K562 (cell line): ENCODE data around the gene RPS19BP1. TPM values are rescaled to one million over a fixed set of nuclear protein-coding genes. Genes with fewer than 3 reads are reported as not detected.

Source experiments
- ASH1L ChIP-seq: fragments of 450-650 bp; IDR thresholded peaks from 2 replicates; pipeline ENCODE4 v1.6.1; 2018; ENCODE audit warnings: borderline replicate concordance, mild to moderate bottlenecking, low read depth; ENCODE audit not compliant: partially characterized antibody
- CBFA2T3 ChIP-seq: fragments of 450-650 bp; IDR thresholded peaks from 2 replicates; pipeline ENCODE4 v1.6.1; 2017
- ELF1 ChIP-seq: fragments of 200-800 bp; sonication (Bioruptor generic); IDR thresholded peaks from 2 replicates; pipeline ENCODE4 v1.6.1; 2016; ENCODE audit warnings: missing genetic modification characterization, missing compliant biosample characterization
- ELF2 ChIP-seq: fragments of 250-450 bp; sonication (Bioruptor Pico); IDR thresholded peaks from 2 replicates; pipeline ENCODE4 v1.5.0; 2021; ENCODE audit warnings: mild to moderate bottlenecking
- EP300 ChIP-seq: IDR thresholded peaks from 2 replicates; pipeline ENCODE4 v1.6.1; 2012; ENCODE audit warnings: low read length, improper control_type of control experiment
- GATAD2B ChIP-seq: fragments of 450-650 bp; IDR thresholded peaks from 2 replicates; pipeline ENCODE4 v1.6.1; 2017; ENCODE audit warnings: mild to moderate bottlenecking, borderline replicate concordance
- IRF9 ChIP-seq: fragments of 450-650 bp; IDR thresholded peaks from 2 replicates; pipeline ENCODE4 v1.6.1; 2016; ENCODE audit warnings: missing biosample characterization, missing genetic modification characterization
- LEF1 ChIP-seq: fragments of 450-650 bp; IDR thresholded peaks from 2 replicates; pipeline ENCODE4 v1.6.1; 2016; ENCODE audit warnings: mild to moderate bottlenecking
- SMARCA4 ChIP-seq: fragments of 450-650 bp; IDR thresholded peaks from 2 replicates; pipeline ENCODE4 v1.6.1; 2016
- TAL1 ChIP-seq: fragments of 450-650 bp; IDR thresholded peaks from 2 replicates; pipeline ENCODE4 v1.6.1; 2016; ENCODE audit warnings: mild to moderate bottlenecking
- U2AF2 ChIP-seq: fragments of 200-400 bp; formaldehyde crosslinking; optimal IDR thresholded peaks from 2 replicates; pipeline ENCODE3; 2017; ENCODE audit warnings: low read depth, mild to moderate bottlenecking, low read length
- ZBTB26 ChIP-seq: fragments of 450-650 bp; formaldehyde crosslinking; IDR thresholded peaks from 2 replicates; pipeline ENCODE4 v1.4.0; 2022; ENCODE audit warnings: missing genetic modification characterization
- ZBTB7A ChIP-seq: IDR thresholded peaks from 2 replicates; pipeline ENCODE4 v1.6.1; 2011; ENCODE audit warnings: low read depth, mild to moderate bottlenecking, low read length, moderate library complexity, borderline replicate concordance; ENCODE audit not compliant: control insufficient read depth
- ZNF583 ChIP-seq: fragments of 250-450 bp; sonication (Bioruptor Pico); IDR thresholded peaks from 2 replicates; pipeline ENCODE4 v1.4.0; 2020
- ZNF584 ChIP-seq: fragments of 200-800 bp; sonication (Bioruptor generic); IDR thresholded peaks from 2 replicates; pipeline ENCODE4 v1.6.1; 2016; ENCODE audit warnings: low read depth, mild to moderate bottlenecking, missing genetic modification characterization, missing compliant biosample characterization
- ZNF592 ChIP-seq: fragments of 450-650 bp; IDR thresholded peaks from 2 replicates; pipeline ENCODE4 v1.6.1; 2017; ENCODE audit warnings: antibody characterized with exemption, mild to moderate bottlenecking
- polyA plus RNA-seq, 8 experiments: library from polyadenylated mRNA; depleted of rRNA in 4 of 8; stranded (reverse) in 5 of 8; unstranded in 3 of 8; fragments of >200 nt; fragmentation: Nextera tagmentation in 2 of 8; fragmentation: Illumina TruSeq in 1 of 8; extraction: Ambion mirVana in 2 of 8; extraction: Trizol in 1 of 8; gene quantifications; 2 replicates each; pipeline versions ENCODE4 v1.2.1 to v1.2.3, GENCODE V29; 2011 to 2014; ENCODE audit warnings: inconsistent platforms in 1 of 8, missing spikeins in 1 of 8
- total RNA-seq, 7 experiments: library from RNA; depleted of rRNA in 6 of 7; stranded (reverse); fragments of >200 nt in 6 of 7; fragmentation: Illumina TruSeq in 2 of 7; extraction: Trizol in 2 of 7; gene quantifications; 2 replicates each; pipeline versions ENCODE4 v1.2.1 to v1.2.3, GENCODE V29; 2011 to 2021; ENCODE audit warnings: low replicate concordance in 1 of 7
- TF ChIP-seq, protein P1 (sequence below), 2 experiments: fragments of 450-650 bp; IDR thresholded peaks; 2 replicates each; pipeline ENCODE4 v1.6.1; 2016
- TF ChIP-seq, protein P2 (sequence below): IDR thresholded peaks from 2 replicates; pipeline ENCODE4 v1.6.1; 2011; ENCODE audit not compliant: insufficient read length; ENCODE audit errors: extremely low read depth
- TF ChIP-seq, protein P3 (sequence below): fragments of 200-800 bp; sonication (Bioruptor generic); IDR thresholded peaks from 2 replicates; pipeline ENCODE4 v1.6.1; 2017; ENCODE audit warnings: missing genetic modification characterization, missing compliant biosample characterization

Gene RPS19BP1
- total and polyA plus RNA-seq, 9 of the 15 experiments (the other 6 are each of a cell fraction or from before 2014, with no cell fraction given) = 3.0 to 223 (median 84.3) TPM

- TF ChIP-seq ZNF584 (CRISPR knock-in tag) (no peak), ZNF592 (peak; percentile 84; the same call in 1 of the 2 replicates), U2AF2 (no peak), CBFA2T3 (peak; percentile 59), TAL1 (no peak), LEF1 (peak; percentile 45; the same call in 1 of the 2 replicates), ZBTB7A (peak; percentile 74; the same call in 1 of the 2 replicates), EP300 (peak; percentile 53; the same call in 1 of the 2 replicates), ZBTB26 (CRISPR knock-in tag) (no peak), GATAD2B (0 out of 2 replicates have a peak, but pooled peaks have one; percentile 22), SMARCA4 (peak; percentile 44; the same call in 1 of the 2 replicates), IRF9 (tag) (no peak), ASH1L (no peak), ELF2 (CRISPR knock-in tag) (no peak), ELF1 (peak; percentile 35; the same call in 1 of the 2 replicates), ZNF583 (CRISPR knock-in tag) (no peak)
- TF ChIP-seq, protein P1, sequence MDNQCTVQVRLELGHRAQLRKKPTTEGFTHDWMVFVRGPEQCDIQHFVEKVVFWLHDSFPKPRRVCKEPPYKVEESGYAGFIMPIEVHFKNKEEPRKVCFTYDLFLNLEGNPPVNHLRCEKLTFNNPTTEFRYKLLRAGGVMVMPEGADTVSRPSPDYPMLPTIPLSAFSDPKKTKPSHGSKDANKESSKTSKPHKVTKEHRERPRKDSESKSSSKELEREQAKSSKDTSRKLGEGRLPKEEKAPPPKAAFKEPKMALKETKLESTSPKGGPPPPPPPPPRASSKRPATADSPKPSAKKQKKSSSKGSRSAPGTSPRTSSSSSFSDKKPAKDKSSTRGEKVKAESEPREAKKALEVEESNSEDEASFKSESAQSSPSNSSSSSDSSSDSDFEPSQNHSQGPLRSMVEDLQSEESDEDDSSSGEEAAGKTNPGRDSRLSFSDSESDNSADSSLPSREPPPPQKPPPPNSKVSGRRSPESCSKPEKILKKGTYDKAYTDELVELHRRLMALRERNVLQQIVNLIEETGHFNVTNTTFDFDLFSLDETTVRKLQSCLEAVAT (IDR thresholded peaks at IDR 0.05) = 0 out of 4 replicates have a peak, but pooled peaks of 1 of the 2 experiments have one; percentile 11
- TF ChIP-seq, protein P2, sequence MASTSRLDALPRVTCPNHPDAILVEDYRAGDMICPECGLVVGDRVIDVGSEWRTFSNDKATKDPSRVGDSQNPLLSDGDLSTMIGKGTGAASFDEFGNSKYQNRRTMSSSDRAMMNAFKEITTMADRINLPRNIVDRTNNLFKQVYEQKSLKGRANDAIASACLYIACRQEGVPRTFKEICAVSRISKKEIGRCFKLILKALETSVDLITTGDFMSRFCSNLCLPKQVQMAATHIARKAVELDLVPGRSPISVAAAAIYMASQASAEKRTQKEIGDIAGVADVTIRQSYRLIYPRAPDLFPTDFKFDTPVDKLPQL = no peak
- TF ChIP-seq, protein P3, sequence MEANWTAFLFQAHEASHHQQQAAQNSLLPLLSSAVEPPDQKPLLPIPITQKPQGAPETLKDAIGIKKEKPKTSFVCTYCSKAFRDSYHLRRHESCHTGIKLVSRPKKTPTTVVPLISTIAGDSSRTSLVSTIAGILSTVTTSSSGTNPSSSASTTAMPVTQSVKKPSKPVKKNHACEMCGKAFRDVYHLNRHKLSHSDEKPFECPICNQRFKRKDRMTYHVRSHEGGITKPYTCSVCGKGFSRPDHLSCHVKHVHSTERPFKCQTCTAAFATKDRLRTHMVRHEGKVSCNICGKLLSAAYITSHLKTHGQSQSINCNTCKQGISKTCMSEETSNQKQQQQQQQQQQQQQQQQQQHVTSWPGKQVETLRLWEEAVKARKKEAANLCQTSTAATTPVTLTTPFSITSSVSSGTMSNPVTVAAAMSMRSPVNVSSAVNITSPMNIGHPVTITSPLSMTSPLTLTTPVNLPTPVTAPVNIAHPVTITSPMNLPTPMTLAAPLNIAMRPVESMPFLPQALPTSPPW (CRISPR knock-in tag) = peak; percentile 79
These were observed 43.9 kb downstream of the RPS19BP1 start (continued) for GRCh38 chr22:39488563-39489083.
